MM.1S (cell line): ENCODE data around the gene ABCA2.

ENCODE experiments used
- DNase-seq: peaks from one replicate; pipeline ENCODE4 v3.0.0-alpha.2; 2015
- H2AFZ ChIP-seq: fragments of 300-600 bp; sonication (generic); 2 replicates; pipeline ENCODE4 v1.6.0; 2016; ENCODE audit warnings: antibody characterized with exemption, low read length
- H3F3A ChIP-seq: fragments of 300-600 bp; sonication (generic); 2 replicates; pipeline ENCODE4 v1.6.1; 2016; ENCODE audit warnings: mild to moderate bottlenecking, antibody characterized with exemption, low read length, moderate library complexity, mixed read lengths; ENCODE audit not compliant: insufficient read depth
- H3K27ac ChIP-seq: fragments of 300-600 bp; sonication (generic); 2 replicates; pipeline ENCODE4 v1.5.1; 2016; ENCODE audit warnings: mild to moderate bottlenecking, low read length
- H3K27me3 ChIP-seq: fragments of 300-600 bp; sonication (generic); replicated peaks from 2 replicates; pipeline ENCODE4 v1.6.0; 2016; ENCODE audit warnings: low read length; ENCODE audit not compliant: insufficient read depth
- H3K36me3 ChIP-seq: fragments of 300-600 bp; sonication (generic); replicated peaks from 2 replicates; pipeline ENCODE4 v1.6.1; 2016; ENCODE audit warnings: mild to moderate bottlenecking, low read length, mixed read lengths; ENCODE audit not compliant: insufficient read depth
- H3K4me1 ChIP-seq: fragments of 300-600 bp; sonication (generic); 2 replicates; pipeline ENCODE4 v1.6.1; 2016; ENCODE audit warnings: low read length, mixed read lengths
- H3K4me2 ChIP-seq: fragments of 300-600 bp; sonication (generic); 2 replicates; pipeline ENCODE4 v1.6.0; 2016; ENCODE audit warnings: low read depth, low read length
- H3K4me3 ChIP-seq: fragments of 300-600 bp; sonication (generic); 2 replicates; pipeline ENCODE4 v1.5.1; 2016; ENCODE audit warnings: low read length, mixed read lengths
- H3K79me2 ChIP-seq: fragments of 300-600 bp; sonication (generic); 2 replicates; pipeline ENCODE4 v1.6.1; 2016; ENCODE audit warnings: mixed run types, low read length, mixed read lengths
- H3K9ac ChIP-seq: fragments of 300-600 bp; sonication (generic); 2 replicates; pipeline ENCODE4 v1.6.1; 2016; ENCODE audit warnings: low read length, mixed read lengths
- H3K9me2 ChIP-seq: fragments of 300-600 bp; sonication (generic); replicated peaks from 2 replicates; pipeline ENCODE4 v1.6.1; 2016; ENCODE audit warnings: mild to moderate bottlenecking, low read length, mixed read lengths; ENCODE audit not compliant: insufficient read depth
- H3K9me3 ChIP-seq: fragments of 300-600 bp; sonication (generic); replicated peaks from 2 replicates; pipeline ENCODE4 v1.6.1; 2016; ENCODE audit warnings: mild to moderate bottlenecking, low read length, mixed read lengths; ENCODE audit not compliant: insufficient read depth
- H4K20me1 ChIP-seq: fragments of 300-600 bp; sonication (generic); 2 replicates; pipeline ENCODE4 v1.6.1; 2016; ENCODE audit warnings: mild to moderate bottlenecking, low read length, moderate library complexity, mixed read lengths; ENCODE audit not compliant: insufficient read depth
- CTCF ChIP-seq: fragments of 300-600 bp; sonication (generic); IDR thresholded peaks from 2 replicates; pipeline ENCODE4 v1.5.1; 2016; ENCODE audit warnings: antibody characterized with exemption, low read length, mixed read lengths
- EZH2 ChIP-seq: fragments of 300-600 bp; sonication (generic); optimal IDR thresholded peaks from 2 replicates; pipeline ENCODE3; 2017; ENCODE audit warnings: low read depth, mild to moderate bottlenecking, antibody characterized with exemption, low read length, mixed read lengths
- EZH2phosphoT487 ChIP-seq: fragments of 300-600 bp; sonication (generic); IDR thresholded peaks from 2 replicates; pipeline ENCODE4 v1.6.1; 2018; ENCODE audit warnings: antibody characterized with exemption, low read length

The ABCA2 gene

GRCh38 chr9:137008312-137008711 lies 19.7 kb downstream of the ABCA2 start:
- H3F3A ChIP-seq: no peaks in the 10 kb centered on the region
- TF ChIP-seq CTCF (no peak), EZH2phosphoT487 (no peak), EZH2 (no peak)
- H3K9me3 ChIP-seq: no peaks in the 10 kb centered on the region
- no peaks in the 10 kb centered on the region for H3K36me3 ChIP-seq
- no peak overlapping the region for H3K9ac ChIP-seq
- no peaks in the 10 kb centered on the region for H3K9me2 ChIP-seq
- no peaks in the 10 kb centered on the region for H3K79me2 ChIP-seq
- no peak overlapping the region for H3K27ac ChIP-seq
- H3K4me3 ChIP-seq: no peak overlapping the region
- no peak for DNase-seq
- no peak overlapping the region for H3K4me2 ChIP-seq
- H3K27me3 ChIP-seq: peaks cover 39% of the 10 kb centered on the region
- H2AFZ ChIP-seq: no peak overlapping the region
- no peaks in the 10 kb centered on the region for H3K4me1 ChIP-seq
- no peaks in the 10 kb centered on the region for H4K20me1 ChIP-seq

- Histone ChIP-seq H3F3A (no peaks in the 10 kb centered on the region), H3K27ac (no peak overlapping the region), H3K79me2 (no peaks in the 10 kb centered on the region), H3K36me3 (no peaks in the 10 kb centered on the region), H3K9me2 (no peaks in the 10 kb centered on the region), H3K4me1 (no peaks in the 10 kb centered on the region), H3K4me2 (no peak overlapping the region), H4K20me1 (no peaks in the 10 kb centered on the region), H3K9me3 (no peaks in the 10 kb centered on the region), H3K9ac (no peak overlapping the region), H3K27me3 (peaks cover 43% of the 10 kb centered on the region), H2AFZ (no peak overlapping the region), H3K4me3 (no peak overlapping the region)
- TF ChIP-seq CTCF (no peak), EZH2phosphoT487 (no peak), EZH2 (no peak)
- DNase-seq: no peak
These were observed 20.2 kb downstream of the ABCA2 start for GRCh38 chr9:137007816-137008270.

GRCh38 chr9:137007108-137007815 lies 20.8 kb downstream of the ABCA2 start:
- Histone ChIP-seq H2AFZ (no peak overlapping the region), H3K27me3 (peaks cover 49% of the 10 kb centered on the region), H4K20me1 (no peaks in the 10 kb centered on the region), H3K9me2 (no peaks in the 10 kb centered on the region), H3F3A (no peaks in the 10 kb centered on the region), H3K4me1 (no peaks in the 10 kb centered on the region), H3K79me2 (no peaks in the 10 kb centered on the region), H3K9me3 (no peaks in the 10 kb centered on the region), H3K27ac (no peak overlapping the region), H3K9ac (no peak overlapping the region), H3K4me3 (no peak overlapping the region), H3K4me2 (no peak overlapping the region), H3K36me3 (no peaks in the 10 kb centered on the region)
- no peak for DNase-seq
- TF ChIP-seq EZH2phosphoT487 (no peak), EZH2 (no peak), CTCF (no peak)
